Tongue (tissue), 3 donors: ENCODE measurements around the gene TDRKH. TPM values are rescaled to one million over a fixed set of nuclear protein-coding genes. Genes with fewer than 3 reads are reported as not detected.
A peak's percentile ranks its signal among the peaks of the same experiment; 100 is the strongest.
"Not testable (repeated sequence)": the region's sequence is repeated elsewhere in the genome, so short reads cannot be mapped to it uniquely, and the experiment has no call there.

Experiments used
- DNase-seq: peaks from one replicate; pipeline ENCODE4 v3.0.0-alpha.2; 2015
- small RNA-seq: library from RNA; depleted of rRNA; stranded (forward); fragments of <200 nt; gene quantifications from one replicate; pipeline ENCODE3, GENCODE V24; 2014; ENCODE audit warnings: low replicate concordance
- total RNA-seq: library from RNA; depleted of rRNA; stranded (reverse); fragments of >200 nt; gene quantifications from one replicate; pipeline ENCODE4 v1.2.3, GENCODE V29; 2014

Gene TDRKH
- total RNA-seq, 1 donor from 2014 or later: 6.7 TPM

- DNase-seq: peak; percentile 92
Observed at GRCh38 chr1:151762941-151763921, 27.1 kb downstream of the TDRKH start, which contains the start of gene MRPL9. Gene MRPL9 (minus strand): TSS chr1:151763496. CDS start chr1:151763479, 17 bp downstream.

- DNase-seq: no peak
Observed at GRCh38 chr1:151760597-151761385, 29.5 kb downstream of the TDRKH start.

GRCh38 chr1:151759241-151759640, 31.1 kb downstream of the TDRKH start:
- no peak for DNase-seq

GRCh38 chr1:151756291-151756690, 34.0 kb downstream of the TDRKH start:
- DNase-seq: no peak

GRCh38 chr1:151741516-151741915, 48.8 kb downstream of the TDRKH start:
- DNase-seq: no peak

GRCh38 chr1:151739590-151740355, 50.5 kb downstream of the TDRKH start:
- peak; percentile 63 for DNase-seq

- DNase-seq: no peak
Observed at GRCh38 chr1:151737479-151737878, 52.8 kb downstream of the TDRKH start.

- DNase-seq: no peak
Observed at GRCh38 chr1:151737026-151737425, 53.3 kb downstream of the TDRKH start.

GRCh38 chr1:151733995-151734394, 56.3 kb downstream of the TDRKH start:
- not testable (repeated sequence) for DNase-seq

- DNase-seq: no peak
Observed at GRCh38 chr1:151733126-151733525, 57.2 kb downstream of the TDRKH start.

- no peak for DNase-seq
Observed at GRCh38 chr1:151729966-151730291, 60.4 kb downstream of the TDRKH start.

GRCh38 chr1:151729157-151729965, 60.9 kb downstream of the TDRKH start:
- DNase-seq: no peak

- peak; percentile 60 for DNase-seq
Observed at GRCh38 chr1:151728151-151729054, 61.9 kb downstream of the TDRKH start.

GRCh38 chr1:151723726-151724370, 66.5 kb downstream of the TDRKH start:
- no peak for DNase-seq

Small RNA genes within 50 kb of the gene (small RNA-seq; reads per million reads assigned to genes)
- gene RNU6-662P: not detected

Other genes starting within 250 kb of the TDRKH start
- 44.2 TPM for gene SNX27, start 178.4 kb downstream of the TDRKH start, total RNA-seq
- not detected for gene CELF3, start 73.7 kb downstream of the TDRKH start, total RNA-seq
- gene RIIAD1, start 69.0 kb downstream of the TDRKH start, total RNA-seq: not detected
- 62.1 TPM for gene MRPL9, start 27.0 kb downstream of the TDRKH start, total RNA-seq
- gene LINGO4, start 14.9 kb upstream of the TDRKH start, total RNA-seq: 0.41 TPM
- 13.7 TPM for gene RORC, start 41.3 kb upstream of the TDRKH start, total RNA-seq
- gene C2CD4D, start 49.3 kb upstream of the TDRKH start, total RNA-seq: not detected
- not detected for gene THEM5, start 63.2 kb upstream of the TDRKH start, total RNA-seq
- 14.1 TPM for gene THEM4, start 119.0 kb upstream of the TDRKH start, total RNA-seq
- gene S100A10, start 203.4 kb upstream of the TDRKH start, total RNA-seq: 105 TPM
- gene S100A11, start 246.5 kb upstream of the TDRKH start, total RNA-seq: 36.0 TPM